Panc1 (cell line): ENCODE measurements around the gene UBQLN1. TPM values are rescaled to one million over a fixed set of nuclear protein-coding genes. Genes with fewer than 3 reads are reported as not detected.

Experiments used
- ATAC-seq: fragments of 200-7000 bp; cut with Tn5 transposase; 2 replicates; pipeline ENCODE4 v1.9.1; 2020; ENCODE audit warnings: mild to moderate bottlenecking, moderate library complexity
- BruUV-seq: library from RNA; stranded (reverse); fragments of 400-500 nt; replicated peaks from 2 replicates; lab custom pipeline; 2021; lab: Mats Ljungman, UMichigan
- CTCF ChIA-PET: fragments of 300-600 bp; sonication (Branson Sonifier 250); formaldehyde crosslinking; loops from one replicate; lab custom pipeline; 2022; ENCODE audit warnings: antibody characterized with exemption; lab: Charles Lee
- POLR2A ChIA-PET: fragments of 300-600 bp; sonication (Branson Sonifier 250); formaldehyde crosslinking; loops from one replicate; lab custom pipeline; 2022; ENCODE audit warnings: antibody characterized with exemption; lab: Charles Lee
- DNase-seq: peaks from one replicate; pipeline ENCODE4 v3.0.0-alpha.2; 2010; ENCODE audit warnings: low read depth, low spot score
- H3K27ac ChIP-seq: 2 replicates; pipeline ENCODE4 v1.5.1; 2011; ENCODE audit warnings: mild to moderate bottlenecking, low read length, inconsistent platforms
- H3K27me3 ChIP-seq: fragments of 200-500 bp; sonication (Bioruptor generic); 2 replicates; pipeline ENCODE4 v1.6.0; 2014; ENCODE audit warnings: low read length, inconsistent platforms; ENCODE audit not compliant: control insufficient read depth, insufficient read depth
- H3K36me3 ChIP-seq: fragments of 200-500 bp; sonication (Bioruptor generic); 2 replicates; pipeline ENCODE4 v1.5.1; 2014; ENCODE audit warnings: inconsistent platforms, mild to moderate bottlenecking, low read length, moderate library complexity; ENCODE audit not compliant: control insufficient read depth, insufficient read depth
- H3K4me1 ChIP-seq: 2 replicates; pipeline ENCODE4 v1.5.1; 2011; ENCODE audit warnings: inconsistent platforms, mild to moderate bottlenecking, low read length, moderate library complexity; ENCODE audit not compliant: control insufficient read depth, insufficient read depth
- H3K4me3 ChIP-seq, 2 experiments: 2 replicates each; pipeline ENCODE4 v1.5.1; 2011 to 2012; ENCODE audit warnings: low read depth in 2 of 2, low read length in 2 of 2, mild to moderate bottlenecking in 2 of 2, inconsistent platforms in 1 of 2, moderate library complexity in 1 of 2
- H3K9me3 ChIP-seq: fragments of 200-500 bp; sonication (Bioruptor generic); 2 replicates; pipeline ENCODE4 v1.5.1; 2014; ENCODE audit warnings: low read depth, mild to moderate bottlenecking, inconsistent platforms, low read length, moderate library complexity; ENCODE audit not compliant: control insufficient read depth, insufficient read depth
- CTCF ChIP-seq: fragments of 450-650 bp; IDR thresholded peaks from 2 replicates; pipeline ENCODE4 v1.5.1; 2017; ENCODE audit warnings: mild to moderate bottlenecking
- POLR2AphosphoS5 ChIP-seq: IDR thresholded peaks from 2 replicates; pipeline ENCODE4 v1.6.1; 2012; ENCODE audit warnings: mild to moderate bottlenecking, low read depth, low read length, moderate library complexity
- REST ChIP-seq, 2 experiments: IDR thresholded peaks; 2 replicates each; pipeline ENCODE4 v1.6.1; 2011 to 2012; ENCODE audit warnings: low read depth in 2 of 2, control low read depth in 1 of 2, low read length in 1 of 2, mild to moderate bottlenecking in 1 of 2, moderate library complexity in 1 of 2; ENCODE audit not compliant: insufficient read depth in 1 of 2
- SIN3A ChIP-seq: IDR thresholded peaks from 2 replicates; pipeline ENCODE4 v1.6.1; 2012; ENCODE audit warnings: low read depth, mild to moderate bottlenecking, low read length, moderate library complexity, borderline replicate concordance; ENCODE audit not compliant: insufficient read depth
- TCF7L2 ChIP-seq: IDR thresholded peaks from 2 replicates; pipeline ENCODE4 v1.6.1; 2011; ENCODE audit warnings: mild to moderate bottlenecking, low read depth, low read length, inconsistent platforms
- in situ Hi-C: cut with HindIII; loops from 2 replicates; pipeline ENCODE4 v1.10.0; 2016; ENCODE audit warnings: low sequenced_read_pairs, low pct_unique_long_range_greater_than_20kb
- intact Hi-C: fragments of 100-400 bp; cut with micrococcal nuclease; formaldehyde crosslinking; loops from one replicate; pipeline ENCODE4 v1.10.0; 2022; ENCODE audit not compliant: unreplicated experiment
- total RNA-seq: library from RNA; stranded (reverse); gene quantifications from one replicate; pipeline ENCODE4 v1.2.1, GENCODE V29; 2021; ENCODE audit not compliant: unreplicated experiment

The UBQLN1 gene
- total RNA-seq, 1 experiment from 2014 or later = 92.8 TPM

GRCh38 chr9:83642793-83643192 is 65.0 kb downstream of the UBQLN1 start:
- H3K9me3 ChIP-seq = no peaks in the 10 kb centered on the region
- CTCF ChIA-PET = no interaction called here
- no peak for TF ChIP-seq TCF7L2
- no peak for TF ChIP-seq REST (IDR thresholded peaks at IDR 0.05; ENCODE audit: insufficient read depth in 1 of 2, low read depth in 2 of 2, low read length in 1 of 2)
- TF ChIP-seq SIN3A = no peak
- no peak for TF ChIP-seq POLR2AphosphoS5
- TF ChIP-seq CTCF = no peak
- H3K27me3 ChIP-seq = no peaks in the 10 kb centered on the region
- no peaks in the 10 kb centered on the region for H3K4me1 ChIP-seq
- no peak overlapping the region for H3K4me3 ChIP-seq
- ATAC-seq (no peak), DNase-seq (no peak)
- no peaks in the 10 kb centered on the region for H3K36me3 ChIP-seq
- H3K27ac ChIP-seq = no peak overlapping the region
- in situ Hi-C loops (no loop called here), intact Hi-C loops (loop anchor here (10.0 kb wide), 1 partner anchor 308 kb away; no protein-coding TSS in a partner anchor)
- no TSS peak for BruUV-seq
- POLR2A ChIA-PET = no interaction called here

- no peak for ATAC-seq
- CTCF ChIA-PET = no interaction called here
- POLR2A ChIA-PET = no interaction called here
Measured at GRCh38 chr9:83639266-83639665, 68.5 kb downstream of the UBQLN1 start.

More at GRCh38 chr9:83639266-83639665, 68.5 kb downstream of the UBQLN1 start:
- in situ Hi-C loops (no loop called here), intact Hi-C loops (no loop called here)
- TF ChIP-seq REST (IDR thresholded peaks at IDR 0.05; ENCODE audit: insufficient read depth in 1 of 2, low read depth in 2 of 2, low read length in 1 of 2) (no peak), SIN3A (no peak), TCF7L2 (no peak), POLR2AphosphoS5 (no peak), CTCF (no peak)
- no peaks in the 10 kb centered on the region for H3K4me1 ChIP-seq
- BruUV-seq = no TSS peak
- no peak overlapping the region for H3K4me3 ChIP-seq
- no peaks in the 10 kb centered on the region for H3K9me3 ChIP-seq
- no peak for DNase-seq
- H3K27me3 ChIP-seq = no peaks in the 10 kb centered on the region
- no peak overlapping the region for H3K27ac ChIP-seq
- H3K36me3 ChIP-seq = no peaks in the 10 kb centered on the region
